ENCODE results near the gene NOS3. TPM values are rescaled to one million over a fixed set of nuclear protein-coding genes. Genes with fewer than 3 reads are reported as not detected.

NOS3 gene
- total and polyA plus RNA-seq, 2 donors from 2014 or later: 9.3 to 51.7 TPM

GRCh38 chr7:150958062-150958552 is 32.7 kb upstream of the NOS3 start:
- intact Hi-C loops (cut with DNase I): no loop called here
- FAIRE-seq: no peak
- H3K36me3 ChIP-seq (ENCODE audit: control insufficient read depth in 2 of 3, insufficient read depth in 3 of 3, low read length in 3 of 3): no peaks in the 10 kb centered on the region
- no peak overlapping the region for H3K9ac ChIP-seq (ENCODE audit: low read length in 3 of 3)
- DNase-seq: peak in 1 of 5 donors; percentile 51
- no peak overlapping the region for H3K27ac ChIP-seq (ENCODE audit: low read depth in 2 of 2, low read length in 2 of 2)
- H3K4me3 ChIP-seq (ENCODE audit: low read length in 3 of 3): no peak overlapping the region
- no peaks in the 10 kb centered on the region for H3K27me3 ChIP-seq (ENCODE audit: control insufficient read depth, insufficient read depth, low read length)
- TF ChIP-seq CTCF (IDR thresholded peaks at IDR 0.05; ENCODE audit: borderline replicate concordance, extremely low read depth, insufficient read depth): no peak
- no peaks in the 10 kb centered on the region for H3K9me3 ChIP-seq (ENCODE audit: control insufficient read depth in 2 of 3, insufficient read depth in 1 of 3, low read length in 3 of 3)
- H3K4me1 ChIP-seq (ENCODE audit: control insufficient read depth in 2 of 3, insufficient read depth in 2 of 3, low read depth in 1 of 3, low read length in 3 of 3): peaks cover 0 to 13% (median 0%) of the 10 kb centered on the region in 3 donors

- no peak overlapping the region for H3K9ac ChIP-seq (ENCODE audit: low read length in 3 of 3)
- no peaks in the 10 kb centered on the region for H3K9me3 ChIP-seq (ENCODE audit: control insufficient read depth in 2 of 3, insufficient read depth in 1 of 3, low read length in 3 of 3)
- H3K27ac ChIP-seq (ENCODE audit: low read depth in 2 of 2, low read length in 2 of 2): no peak overlapping the region
- DNase-seq: peak in 1 of 5 donors; percentile 44
- no peaks in the 10 kb centered on the region for H3K27me3 ChIP-seq (ENCODE audit: control insufficient read depth, insufficient read depth, low read length)
- no peak for TF ChIP-seq CTCF (IDR thresholded peaks at IDR 0.05; ENCODE audit: borderline replicate concordance, extremely low read depth, insufficient read depth)
- no peaks in the 10 kb centered on the region for H3K36me3 ChIP-seq (ENCODE audit: control insufficient read depth in 2 of 3, insufficient read depth in 3 of 3, low read length in 3 of 3)
- no peak overlapping the region for H3K4me3 ChIP-seq (ENCODE audit: low read length in 3 of 3)
- no peak for FAIRE-seq
- peaks cover 0 to 13% (median 0%) of the 10 kb centered on the region in 3 donors for H3K4me1 ChIP-seq (ENCODE audit: control insufficient read depth in 2 of 3, insufficient read depth in 2 of 3, low read depth in 1 of 3, low read length in 3 of 3)
- intact Hi-C loops (cut with DNase I): no loop called here
Observed at GRCh38 chr7:150958597-150958996, 32.2 kb upstream of the NOS3 start.

GRCh38 chr7:150959081-150959480 is 31.7 kb upstream of the NOS3 start:
- DNase-seq: peak in 1 of 5 donors; percentile 30
- H3K4me1 ChIP-seq (ENCODE audit: control insufficient read depth in 2 of 3, insufficient read depth in 2 of 3, low read depth in 1 of 3, low read length in 3 of 3): peaks cover 0 to 13% (median 0%) of the 10 kb centered on the region in 3 donors
- H3K36me3 ChIP-seq (ENCODE audit: control insufficient read depth in 2 of 3, insufficient read depth in 3 of 3, low read length in 3 of 3): no peaks in the 10 kb centered on the region
- no peaks in the 10 kb centered on the region for H3K27me3 ChIP-seq (ENCODE audit: control insufficient read depth, insufficient read depth, low read length)
- intact Hi-C loops (cut with DNase I): no loop called here
- H3K9me3 ChIP-seq (ENCODE audit: control insufficient read depth in 2 of 3, insufficient read depth in 1 of 3, low read length in 3 of 3): no peaks in the 10 kb centered on the region
- no peak overlapping the region for H3K27ac ChIP-seq (ENCODE audit: low read depth in 2 of 2, low read length in 2 of 2)
- TF ChIP-seq CTCF (IDR thresholded peaks at IDR 0.05; ENCODE audit: borderline replicate concordance, extremely low read depth, insufficient read depth): no peak
- no peak overlapping the region for H3K4me3 ChIP-seq (ENCODE audit: low read length in 3 of 3)
- no peak for FAIRE-seq
- H3K9ac ChIP-seq (ENCODE audit: low read length in 3 of 3): no peak overlapping the region
